Neural cell (in vitro differentiated cells): ENCODE results near the gene BOD1. TPM values are rescaled to one million over a fixed set of nuclear protein-coding genes. Genes with fewer than 3 reads are reported as not detected.

ENCODE experiments used
- H2AFZ ChIP-seq: fragments of 200-600, 300-800 bp; sonication (generic), shearing (Covaris generic); 2 replicates; pipeline ENCODE4 v1.6.0; 2014; ENCODE audit warnings: low read depth, mild to moderate bottlenecking, antibody characterized with exemption, low read length, moderate library complexity
- H3F3A ChIP-seq: fragments of 200-600 bp; shearing (Covaris generic); 2 replicates; pipeline ENCODE4 v1.6.1; 2016; ENCODE audit warnings: mild to moderate bottlenecking, moderate library complexity, mixed read lengths, antibody characterized with exemption, low read length; ENCODE audit not compliant: insufficient read depth, poor library complexity, severe bottlenecking
- H3K27ac ChIP-seq: fragments of 200-600, 300-800 bp; sonication (generic), shearing (Covaris generic); 2 replicates; pipeline ENCODE4 v1.5.1; 2014; ENCODE audit warnings: mild to moderate bottlenecking, low read length, moderate library complexity
- H3K27me3 ChIP-seq: fragments of 300-800, 200-600 bp; sonication (generic), shearing (Covaris generic); 2 replicates; pipeline ENCODE4 v1.6.0; 2014; ENCODE audit warnings: mild to moderate bottlenecking, low read depth, low read length, moderate library complexity; ENCODE audit not compliant: insufficient read depth
- H3K36me3 ChIP-seq: fragments of 300-800, 200-600 bp; sonication (generic), shearing (Covaris generic); 2 replicates; pipeline ENCODE4 v1.5.1; 2014; ENCODE audit warnings: mild to moderate bottlenecking, antibody characterized with exemption, low read length, moderate library complexity; ENCODE audit not compliant: insufficient read depth
- H3K4me2 ChIP-seq: fragments of 300-800, 200-600 bp; sonication (generic), shearing (Covaris generic); 2 replicates; pipeline ENCODE4 v1.6.0; 2014; ENCODE audit warnings: mild to moderate bottlenecking, low read length
- H3K4me3 ChIP-seq: fragments of 300-800, 200-600 bp; sonication (generic), shearing (Covaris generic); 2 replicates; pipeline ENCODE4 v1.5.1; 2014; ENCODE audit warnings: mild to moderate bottlenecking, low read length, moderate library complexity
- H3K79me2 ChIP-seq: fragments of 200-600 bp; shearing (Covaris generic); replicated peaks from 2 replicates; pipeline ENCODE4 v1.6.0; 2014; ENCODE audit warnings: mild to moderate bottlenecking, low read length, moderate library complexity; ENCODE audit not compliant: insufficient read depth
- H3K9ac ChIP-seq: fragments of 300-800, 200-600 bp; sonication (generic), shearing (Covaris generic); 2 replicates; pipeline ENCODE4 v1.6.1; 2016; ENCODE audit warnings: mild to moderate bottlenecking, low read length, mixed read lengths
- H3K9me2 ChIP-seq: fragments of 200-600 bp; shearing (Covaris generic); 2 replicates; pipeline ENCODE4 v1.6.1; 2016; ENCODE audit warnings: mild to moderate bottlenecking, low read length, mixed read lengths; ENCODE audit not compliant: insufficient read depth
- H3K9me3 ChIP-seq: fragments of 200-600, 300-800 bp; sonication (generic), shearing (Covaris generic); 2 replicates; pipeline ENCODE4 v1.6.1; 2016; ENCODE audit warnings: mild to moderate bottlenecking, mixed run types, low read length, moderate library complexity, mixed read lengths
- H4K20me1 ChIP-seq: fragments of 200-600 bp; shearing (Covaris generic); 2 replicates; pipeline ENCODE4 v1.6.1; 2016; ENCODE audit warnings: mild to moderate bottlenecking, mixed run types; ENCODE audit not compliant: insufficient read depth
- EP300 ChIP-seq: fragments of 450-650 bp; conservative IDR thresholded peaks from 2 replicates; pipeline ENCODE4 v1.6.1; 2014; ENCODE audit warnings: antibody characterized with exemption, mild to moderate bottlenecking, moderate library complexity; ENCODE audit not compliant: poor library complexity, severe bottlenecking
- EZH2 ChIP-seq: fragments of 200-600, 300-800 bp; shearing (Covaris generic), sonication (generic); IDR thresholded peaks from 2 replicates; pipeline ENCODE4 v1.6.1; 2014; ENCODE audit warnings: antibody characterized with exemption, low read length, borderline replicate concordance, mild to moderate bottlenecking; ENCODE audit not compliant: insufficient read depth, poor library complexity, severe bottlenecking
- MXI1 ChIP-seq: fragments of 450-650 bp; conservative IDR thresholded peaks from 2 replicates; pipeline ENCODE4 v1.6.1; 2014; ENCODE audit warnings: antibody characterized with exemption, mild to moderate bottlenecking; ENCODE audit not compliant: poor library complexity, severe bottlenecking
- POLR2AphosphoS5 ChIP-seq: IDR thresholded peaks from 2 replicates; pipeline ENCODE4 v1.6.1; 2012
- RAD21 ChIP-seq: fragments of 450-650 bp; conservative IDR thresholded peaks from 2 replicates; pipeline ENCODE4 v1.6.1; 2014; ENCODE audit warnings: antibody characterized with exemption, mild to moderate bottlenecking, moderate library complexity
- SMC3 ChIP-seq: fragments of 450-650 bp; conservative IDR thresholded peaks from 2 replicates; pipeline ENCODE4 v1.6.1; 2014; ENCODE audit warnings: antibody characterized with exemption, mild to moderate bottlenecking, moderate library complexity; ENCODE audit not compliant: poor library complexity
- TAF1 ChIP-seq: IDR thresholded peaks from 2 replicates; pipeline ENCODE4 v1.6.1; 2012; ENCODE audit warnings: low read depth
- polyA plus RNA-seq: library from polyadenylated mRNA; depleted of rRNA; stranded (reverse); fragments of >200 nt; gene quantifications from 2 replicates; pipeline ENCODE4 v1.2.3, GENCODE V29; 2014
- TF ChIP-seq, protein P1 (sequence below): fragments of 450-650 bp; IDR thresholded peaks from 2 replicates; pipeline ENCODE4 v1.5.1; 2014; ENCODE audit warnings: antibody characterized with exemption, mild to moderate bottlenecking, moderate library complexity; ENCODE audit not compliant: poor library complexity, severe bottlenecking
- TF ChIP-seq, protein P2 (sequence below): IDR thresholded peaks from 2 replicates; pipeline ENCODE4 v1.6.1; 2012; ENCODE audit warnings: borderline replicate concordance

Gene BOD1
- polyA plus RNA-seq, 1 donor from 2014 or later: 178 TPM

DNA sequence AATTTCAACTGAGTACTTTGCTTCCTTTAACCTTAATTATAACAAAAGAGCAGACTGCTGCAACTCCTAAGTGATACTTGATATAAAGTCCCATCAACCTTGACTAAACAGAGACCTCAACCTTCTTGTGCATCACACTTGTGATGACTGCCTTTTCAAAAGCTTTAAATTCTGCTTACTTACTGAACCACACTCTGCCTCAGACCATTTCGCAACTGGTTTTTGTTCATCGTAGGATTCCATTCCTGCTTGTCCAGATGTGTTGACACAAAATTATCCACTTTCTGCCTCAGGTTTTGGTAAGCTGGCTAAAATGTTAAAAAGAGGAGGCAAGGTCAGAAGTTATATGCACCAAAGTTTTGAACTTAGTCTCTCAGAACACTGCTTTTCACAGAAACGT is 3.5 kb downstream of the BOD1 start:
- Histone ChIP-seq H3K4me2 (no peak overlapping the region), H3K9me3 (no peaks in the 10 kb centered on the region), H3K27me3 (no peaks in the 10 kb centered on the region), H4K20me1 (peaks cover 5% of the 10 kb centered on the region), H3K27ac (no peak overlapping the region), H3K9ac (no peak overlapping the region), H3K9me2 (no peaks in the 10 kb centered on the region), H3K79me2 (peaks cover 53% of the 10 kb centered on the region), H3K36me3 (peaks cover 8% of the 10 kb centered on the region), H2AFZ (no peak overlapping the region), H3K4me3 (peak overlapping the region; percentile 1), H3F3A (peaks cover 3% of the 10 kb centered on the region)
- TF ChIP-seq POLR2AphosphoS5 (no peak), TAF1 (no peak)
- TF ChIP-seq, protein P1, sequence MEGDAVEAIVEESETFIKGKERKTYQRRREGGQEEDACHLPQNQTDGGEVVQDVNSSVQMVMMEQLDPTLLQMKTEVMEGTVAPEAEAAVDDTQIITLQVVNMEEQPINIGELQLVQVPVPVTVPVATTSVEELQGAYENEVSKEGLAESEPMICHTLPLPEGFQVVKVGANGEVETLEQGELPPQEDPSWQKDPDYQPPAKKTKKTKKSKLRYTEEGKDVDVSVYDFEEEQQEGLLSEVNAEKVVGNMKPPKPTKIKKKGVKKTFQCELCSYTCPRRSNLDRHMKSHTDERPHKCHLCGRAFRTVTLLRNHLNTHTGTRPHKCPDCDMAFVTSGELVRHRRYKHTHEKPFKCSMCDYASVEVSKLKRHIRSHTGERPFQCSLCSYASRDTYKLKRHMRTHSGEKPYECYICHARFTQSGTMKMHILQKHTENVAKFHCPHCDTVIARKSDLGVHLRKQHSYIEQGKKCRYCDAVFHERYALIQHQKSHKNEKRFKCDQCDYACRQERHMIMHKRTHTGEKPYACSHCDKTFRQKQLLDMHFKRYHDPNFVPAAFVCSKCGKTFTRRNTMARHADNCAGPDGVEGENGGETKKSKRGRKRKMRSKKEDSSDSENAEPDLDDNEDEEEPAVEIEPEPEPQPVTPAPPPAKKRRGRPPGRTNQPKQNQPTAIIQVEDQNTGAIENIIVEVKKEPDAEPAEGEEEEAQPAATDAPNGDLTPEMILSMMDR: no peak

DNA sequence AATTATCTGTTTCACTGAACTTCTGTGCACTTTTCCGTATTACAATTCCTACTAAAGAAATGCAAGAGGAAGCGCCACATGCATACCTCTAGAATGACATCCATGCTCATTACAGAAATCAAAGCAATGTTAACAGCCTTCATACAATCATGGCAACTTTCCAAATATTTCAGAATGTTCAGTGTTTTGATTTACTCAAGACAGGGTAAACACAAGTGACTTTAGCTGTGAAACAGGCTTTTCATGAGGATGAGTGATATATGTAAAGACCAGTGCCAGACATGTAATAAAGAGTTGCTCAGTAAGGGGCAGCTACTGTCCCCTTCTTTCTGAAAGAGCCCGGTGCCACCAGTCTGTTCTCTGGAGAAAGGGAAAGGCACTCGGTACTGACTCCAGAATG is 4.7 kb downstream of the BOD1 start:
- Histone ChIP-seq H3K9me3 (no peaks in the 10 kb centered on the region), H3K36me3 (peaks cover 16% of the 10 kb centered on the region), H3K4me3 (no peak overlapping the region), H4K20me1 (peaks cover 5% of the 10 kb centered on the region), H3K27ac (no peak overlapping the region), H3K79me2 (peaks cover 53% of the 10 kb centered on the region), H3F3A (peaks cover 3% of the 10 kb centered on the region), H2AFZ (no peak overlapping the region), H3K9ac (no peak overlapping the region), H3K9me2 (no peaks in the 10 kb centered on the region), H3K27me3 (no peaks in the 10 kb centered on the region), H3K4me2 (no peak overlapping the region)
- TF ChIP-seq TAF1 (no peak), EP300 (no peak), MXI1 (no peak), POLR2AphosphoS5 (no peak), RAD21 (no peak), EZH2 (no peak), SMC3 (no peak)
- TF ChIP-seq, protein P1: no peak
- TF ChIP-seq, protein P2, sequence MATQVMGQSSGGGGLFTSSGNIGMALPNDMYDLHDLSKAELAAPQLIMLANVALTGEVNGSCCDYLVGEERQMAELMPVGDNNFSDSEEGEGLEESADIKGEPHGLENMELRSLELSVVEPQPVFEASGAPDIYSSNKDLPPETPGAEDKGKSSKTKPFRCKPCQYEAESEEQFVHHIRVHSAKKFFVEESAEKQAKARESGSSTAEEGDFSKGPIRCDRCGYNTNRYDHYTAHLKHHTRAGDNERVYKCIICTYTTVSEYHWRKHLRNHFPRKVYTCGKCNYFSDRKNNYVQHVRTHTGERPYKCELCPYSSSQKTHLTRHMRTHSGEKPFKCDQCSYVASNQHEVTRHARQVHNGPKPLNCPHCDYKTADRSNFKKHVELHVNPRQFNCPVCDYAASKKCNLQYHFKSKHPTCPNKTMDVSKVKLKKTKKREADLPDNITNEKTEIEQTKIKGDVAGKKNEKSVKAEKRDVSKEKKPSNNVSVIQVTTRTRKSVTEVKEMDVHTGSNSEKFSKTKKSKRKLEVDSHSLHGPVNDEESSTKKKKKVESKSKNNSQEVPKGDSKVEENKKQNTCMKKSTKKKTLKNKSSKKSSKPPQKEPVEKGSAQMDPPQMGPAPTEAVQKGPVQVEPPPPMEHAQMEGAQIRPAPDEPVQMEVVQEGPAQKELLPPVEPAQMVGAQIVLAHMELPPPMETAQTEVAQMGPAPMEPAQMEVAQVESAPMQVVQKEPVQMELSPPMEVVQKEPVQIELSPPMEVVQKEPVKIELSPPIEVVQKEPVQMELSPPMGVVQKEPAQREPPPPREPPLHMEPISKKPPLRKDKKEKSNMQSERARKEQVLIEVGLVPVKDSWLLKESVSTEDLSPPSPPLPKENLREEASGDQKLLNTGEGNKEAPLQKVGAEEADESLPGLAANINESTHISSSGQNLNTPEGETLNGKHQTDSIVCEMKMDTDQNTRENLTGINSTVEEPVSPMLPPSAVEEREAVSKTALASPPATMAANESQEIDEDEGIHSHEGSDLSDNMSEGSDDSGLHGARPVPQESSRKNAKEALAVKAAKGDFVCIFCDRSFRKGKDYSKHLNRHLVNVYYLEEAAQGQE: no peak
